NT2/D1 (cell line): Measurements from ENCODE around the gene NPDC1.

Experiments used
- DNase-seq: peaks from one replicate; pipeline ENCODE4 v3.0.0-alpha.2; 2011; ENCODE audit warnings: low read depth, low spot score
- H3K27me3 ChIP-seq: 2 replicates; pipeline ENCODE4 v1.6.0; 2011; ENCODE audit warnings: mild to moderate bottlenecking; ENCODE audit not compliant: insufficient read length, insufficient read depth
- H3K36me3 ChIP-seq: 2 replicates; pipeline ENCODE4 v1.6.1; 2011; ENCODE audit warnings: mild to moderate bottlenecking, low read length, mixed read lengths; ENCODE audit not compliant: insufficient read depth, insufficient read length
- H3K4me1 ChIP-seq: 2 replicates; pipeline ENCODE4 v1.5.1; 2011; ENCODE audit not compliant: insufficient read depth, insufficient read length
- H3K4me3 ChIP-seq: 2 replicates; pipeline ENCODE4 v1.5.1; 2011; ENCODE audit warnings: low read depth; ENCODE audit not compliant: insufficient read length
- H3K9ac ChIP-seq: 2 replicates; pipeline ENCODE4 v1.6.0; 2011; ENCODE audit warnings: low read depth; ENCODE audit not compliant: insufficient read length
- H3K9me3 ChIP-seq: 2 replicates; pipeline ENCODE4 v1.5.1; 2011; ENCODE audit warnings: mild to moderate bottlenecking, low read length; ENCODE audit not compliant: insufficient read depth
- SUZ12 ChIP-seq: IDR thresholded peaks from 2 replicates; pipeline ENCODE4 v1.6.1; 2011; ENCODE audit not compliant: insufficient read length, insufficient read depth; ENCODE audit errors: extremely low read depth
- YY1 ChIP-seq: IDR thresholded peaks from 2 replicates; pipeline ENCODE4 v1.6.1; 2011; ENCODE audit not compliant: insufficient read length, insufficient read depth
- ZNF274 ChIP-seq: IDR thresholded peaks from 2 replicates; pipeline ENCODE4 v1.6.1; 2011; ENCODE audit warnings: mild to moderate bottlenecking, low read depth, low read length

NPDC1 gene

DNA sequence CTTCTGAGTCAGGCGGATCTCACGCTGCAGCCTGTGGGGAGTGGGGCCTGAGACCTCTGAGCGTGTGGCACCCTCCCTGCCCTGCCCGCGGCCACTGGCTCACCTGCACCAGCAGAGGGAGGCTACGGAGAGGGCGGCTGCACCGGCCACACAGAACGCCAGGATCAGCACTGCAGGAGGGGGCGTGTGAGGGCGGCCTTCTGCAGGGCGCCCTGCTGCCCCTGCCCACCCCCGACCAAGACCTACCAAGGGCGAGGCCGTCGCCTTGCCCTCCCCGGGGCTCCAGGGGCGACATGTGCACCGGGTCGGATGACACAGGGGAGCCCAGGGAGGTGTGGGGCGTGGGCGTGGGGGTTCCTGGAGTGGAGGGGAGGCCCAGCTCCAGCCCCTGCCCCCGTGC, 5.4 kb downstream of the NPDC1 start:
- H3K9ac ChIP-seq: peak overlapping the region; percentile 4
- H3K4me3 ChIP-seq: no peak overlapping the region

DNA sequence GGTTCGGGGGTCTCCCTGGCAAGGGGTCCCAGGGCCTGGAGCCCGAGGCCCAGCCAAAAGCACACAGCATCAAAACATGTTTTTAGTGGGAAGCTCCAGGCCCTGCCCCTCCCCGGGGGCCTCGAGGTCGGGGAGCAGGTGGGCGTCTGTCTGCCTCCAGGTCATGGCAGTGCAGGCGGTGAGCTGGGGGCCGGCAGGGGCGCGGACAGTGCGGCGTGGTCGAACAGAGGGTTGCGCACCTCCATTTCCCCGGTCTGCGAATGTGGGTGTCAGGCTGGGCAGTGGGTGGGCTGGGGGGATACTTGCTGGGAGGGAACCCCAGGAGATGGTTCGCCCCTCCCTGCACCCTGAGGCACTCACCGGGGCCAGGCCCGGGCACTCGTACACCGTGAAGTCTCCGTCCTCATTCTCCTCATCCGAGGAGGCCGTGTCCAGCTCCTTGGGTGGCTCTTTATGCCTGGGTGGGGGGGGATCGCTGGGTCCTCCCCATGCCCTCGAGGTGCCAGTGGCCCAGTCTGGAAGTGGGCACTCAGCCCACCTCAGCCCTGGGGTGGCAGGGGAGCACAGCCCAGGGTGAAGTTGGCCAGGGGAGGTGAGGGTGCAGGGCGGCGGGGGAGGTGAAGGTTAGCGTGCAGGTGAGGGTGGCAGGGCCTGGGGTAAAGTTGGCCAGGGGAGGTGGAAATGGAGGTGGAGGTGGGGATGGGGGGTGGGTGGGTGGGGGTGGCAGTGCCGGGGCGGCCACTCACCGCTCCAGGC, 6.2 kb downstream of the NPDC1 start:
- TF ChIP-seq SUZ12: no peak
- TF ChIP-seq ZNF274: no peak
- no peak for TF ChIP-seq YY1
- Histone ChIP-seq H3K27me3 (peaks cover 21% of the 10 kb centered on the region), H3K4me3 (no peak overlapping the region), H3K36me3 (peaks cover 28% of the 10 kb centered on the region), H3K4me1 (peaks cover 26% of the 10 kb centered on the region), H3K9me3 (no peaks in the 10 kb centered on the region), H3K9ac (no peak overlapping the region)
- no peak for DNase-seq

More for the DNA sequence above, 5.4 kb downstream of the NPDC1 start:
- no peak for TF ChIP-seq YY1
- no peak for TF ChIP-seq ZNF274
- TF ChIP-seq SUZ12: no peak
- H3K36me3 ChIP-seq: peaks cover 28% of the 10 kb centered on the region
- peaks cover 26% of the 10 kb centered on the region for H3K27me3 ChIP-seq
- DNase-seq: no peak
- H3K9me3 ChIP-seq: no peaks in the 10 kb centered on the region
- H3K4me1 ChIP-seq: peaks cover 24% of the 10 kb centered on the region

DNA sequence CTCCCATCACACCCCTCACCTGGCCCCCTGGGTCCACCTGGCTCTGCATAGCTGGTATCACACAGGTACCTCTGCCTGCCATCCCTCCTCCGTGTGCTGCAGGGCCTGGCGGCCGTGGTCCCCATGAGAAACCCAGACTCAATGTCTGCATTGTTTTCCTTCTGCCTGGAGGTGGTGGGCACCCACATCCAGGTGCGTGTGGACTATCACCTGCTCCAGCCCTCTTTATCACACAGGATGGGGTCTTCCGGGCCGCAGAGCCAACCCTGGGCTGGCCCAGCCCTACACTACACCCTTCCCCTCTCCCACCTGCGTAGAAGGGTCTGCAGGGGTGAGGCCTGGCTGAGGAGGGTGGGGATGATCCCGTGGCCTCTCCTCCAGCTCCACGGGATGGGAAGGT, 7.1 kb downstream of the NPDC1 start:
- Histone ChIP-seq H3K4me3 (no peak overlapping the region), H3K36me3 (peaks cover 28% of the 10 kb centered on the region), H3K27me3 (peaks cover 17% of the 10 kb centered on the region), H3K9me3 (no peaks in the 10 kb centered on the region), H3K9ac (no peak overlapping the region), H3K4me1 (peaks cover 23% of the 10 kb centered on the region)
- no peak for DNase-seq
- TF ChIP-seq SUZ12: no peak
- no peak for TF ChIP-seq YY1
- no peak for TF ChIP-seq ZNF274

DNA sequence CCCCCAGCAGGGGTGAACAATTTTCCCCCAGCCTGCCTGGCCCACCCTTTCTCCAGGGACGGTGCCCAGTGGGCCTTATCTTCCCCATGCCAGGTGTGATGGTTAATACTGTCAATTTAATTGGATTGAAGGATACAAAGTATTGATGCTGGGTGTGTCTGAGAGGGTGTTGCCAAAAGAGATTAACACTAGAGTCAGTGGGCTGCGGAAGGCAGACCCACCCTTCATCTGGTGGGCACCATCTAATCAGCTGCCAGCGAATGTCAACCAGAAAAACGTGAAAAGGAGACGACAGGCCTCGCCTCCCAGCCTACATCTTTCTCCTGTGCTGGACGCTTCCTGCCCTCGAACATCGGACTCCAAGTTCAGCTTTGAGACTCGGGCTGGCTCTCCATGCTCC, 8.5 kb downstream of the NPDC1 start:
- Histone ChIP-seq H3K4me1 (peaks cover 19% of the 10 kb centered on the region), H3K27me3 (peaks cover 8% of the 10 kb centered on the region), H3K36me3 (peaks cover 28% of the 10 kb centered on the region), H3K4me3 (no peak overlapping the region), H3K9ac (no peak overlapping the region), H3K9me3 (no peaks in the 10 kb centered on the region)
- no peak for DNase-seq
- TF ChIP-seq SUZ12 (no peak), ZNF274 (no peak), YY1 (no peak)

DNA sequence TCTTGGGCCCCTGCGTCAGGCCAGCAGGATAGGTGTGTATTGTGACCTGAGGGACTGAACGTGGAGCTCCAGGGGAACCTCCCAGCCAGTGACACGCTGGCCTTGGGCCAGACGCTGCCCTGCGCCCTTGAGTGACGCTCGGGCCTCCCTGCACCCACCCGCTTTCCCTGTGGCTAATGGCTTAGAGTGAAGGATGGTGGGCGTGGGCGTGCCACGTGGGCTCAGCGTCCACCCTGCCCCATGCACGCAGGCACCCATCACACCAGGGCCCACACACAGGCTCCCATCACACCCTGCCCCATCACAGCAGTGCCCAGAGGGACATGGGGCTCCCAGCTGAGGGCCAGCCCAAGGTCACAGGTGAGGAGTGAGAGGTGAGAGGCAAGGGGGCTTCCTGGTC, 8.9 kb downstream of the NPDC1 start:
- no peak for DNase-seq
- TF ChIP-seq YY1 (no peak), SUZ12 (no peak), ZNF274 (no peak)
- H3K27me3 ChIP-seq: peaks cover 8% of the 10 kb centered on the region
- H3K4me1 ChIP-seq: peaks cover 23% of the 10 kb centered on the region
- no peak overlapping the region for H3K9ac ChIP-seq
- peaks cover 28% of the 10 kb centered on the region for H3K36me3 ChIP-seq
- H3K9me3 ChIP-seq: no peaks in the 10 kb centered on the region
- H3K4me3 ChIP-seq: no peak overlapping the region

DNA sequence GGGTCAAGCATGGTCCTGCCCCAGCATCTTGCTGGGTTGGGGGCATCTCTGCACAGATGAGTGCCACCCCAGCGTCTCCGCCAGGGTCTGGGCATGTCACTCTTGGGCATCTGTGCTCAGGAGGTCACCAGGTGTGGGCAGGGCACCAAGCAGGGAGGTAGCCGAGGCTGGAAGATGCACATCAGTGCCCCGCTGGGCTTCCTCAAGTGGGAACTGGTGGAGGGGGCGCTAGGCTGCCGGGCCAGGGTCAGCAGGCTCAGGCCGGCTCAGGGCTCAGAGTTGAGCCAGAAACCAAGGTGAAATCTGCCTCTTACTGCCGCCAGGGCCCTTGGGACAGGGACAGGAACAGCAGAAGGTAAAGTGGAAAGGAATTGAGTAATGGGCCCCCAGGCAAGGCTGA, 10.0 kb downstream of the NPDC1 start:
- Histone ChIP-seq H3K9ac (no peak overlapping the region), H3K36me3 (peaks cover 27% of the 10 kb centered on the region), H3K4me3 (no peak overlapping the region), H3K4me1 (peaks cover 18% of the 10 kb centered on the region), H3K9me3 (no peaks in the 10 kb centered on the region), H3K27me3 (peaks cover 8% of the 10 kb centered on the region)
- no peak for DNase-seq
- TF ChIP-seq SUZ12: no peak
- no peak for TF ChIP-seq ZNF274
- no peak for TF ChIP-seq YY1

DNA sequence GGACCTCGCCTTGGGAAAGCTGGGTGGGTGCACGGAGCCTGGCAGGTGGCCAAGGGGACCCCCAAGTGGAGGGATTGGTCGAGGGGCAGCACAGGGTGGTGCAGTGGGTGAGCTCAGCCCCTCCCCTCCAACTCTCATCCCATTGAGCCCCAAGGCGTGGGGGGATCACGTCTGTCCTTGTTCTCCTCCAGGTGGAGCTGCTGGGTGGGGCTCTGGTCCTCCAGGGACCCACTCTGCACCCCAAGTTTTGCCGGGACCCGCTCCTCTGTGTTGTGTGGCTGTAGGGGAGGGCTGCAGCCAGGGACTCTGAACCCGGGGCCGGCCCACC, 10.5 kb downstream of the NPDC1 start:
- Histone ChIP-seq H3K4me1 (peaks cover 18% of the 10 kb centered on the region), H3K9me3 (no peaks in the 10 kb centered on the region), H3K36me3 (peaks cover 22% of the 10 kb centered on the region), H3K27me3 (peaks cover 8% of the 10 kb centered on the region), H3K4me3 (no peak overlapping the region), H3K9ac (no peak overlapping the region)
- DNase-seq: no peak
- TF ChIP-seq YY1: no peak
- no peak for TF ChIP-seq ZNF274
- no peak for TF ChIP-seq SUZ12
